K562 (cell line): ENCODE measurements around the gene SNRNP70. TPM values are rescaled to one million over a fixed set of nuclear protein-coding genes. Genes with fewer than 3 reads are reported as not detected.

Experiments used
- ATAC-seq: fragments of 200-7000 bp; cut with Tn5 transposase; 3 replicates; pipeline ENCODE4 v1.9.1; 2020; ENCODE audit warnings: moderate library complexity
- BruUV-seq: library from RNA; stranded (reverse); fragments of 400-500 nt; replicated peaks from 2 replicates; lab custom pipeline; 2021; lab: Mats Ljungman, UMichigan
- CTCF ChIA-PET: fragments of 300-600 bp; formaldehyde crosslinking; extraction: SDS; loops from one replicate; lab custom pipeline; 2021; ENCODE audit warnings: low intra/inter-chr PET ratio; lab: Yijun Ruan, JAX
- POLR2A ChIA-PET: fragments of 300-600, 350-650 bp; sonication (Branson Sonifier 250); formaldehyde crosslinking; extraction: SDS; loops from one replicate; lab custom pipeline; 2021; ENCODE audit warnings: antibody characterized with exemption, inconsistent platforms; lab: Yijun Ruan, JAX
- DNase-seq, 4 experiments: peaks; one replicate each; pipeline versions ENCODE4 v3.0.0 to v3.0.0-alpha.2; 2011 to 2018; ENCODE audit warnings: low spot score in 3 of 4, mixed read lengths in 3 of 4; ENCODE audit errors: extremely low read depth in 1 of 4
- FAIRE-seq: peaks from 2 replicates; lab custom pipeline; 2011; peaks lifted over from hg19 to GRCh38; lab: Jason Lieb, UNC
- H2AFZ ChIP-seq: 2 replicates; pipeline ENCODE4 v1.6.0; 2011; ENCODE audit warnings: low read depth, low read length, control low read depth, inconsistent platforms
- H3K27ac ChIP-seq: fragments of 200-600 bp; 3 replicates; pipeline ENCODE4 v1.8.0; 2011; ENCODE audit warnings: low read depth, mild to moderate bottlenecking, control low read depth, inconsistent platforms, low read length, moderate library complexity, mixed read lengths; ENCODE audit errors: extremely low read depth
- H3K27me3 ChIP-seq, 2 experiments: fragments of 300-600 bp in 1 of 2; 2 replicates in 1 of 2; 3 replicates in 1 of 2; pipeline versions ENCODE4 v1.6.0 to v1.8.0; 2011; ENCODE audit warnings: inconsistent platforms in 2 of 2, low read length in 2 of 2, mild to moderate bottlenecking in 1 of 2, mixed read lengths in 1 of 2, moderate library complexity in 1 of 2; ENCODE audit not compliant: control insufficient read depth in 2 of 2, insufficient read depth in 2 of 2
- H3K36me3 ChIP-seq: fragments of 300-600 bp; 3 replicates; pipeline ENCODE4 v1.8.0; 2011; ENCODE audit warnings: mild to moderate bottlenecking, low read length, inconsistent platforms; ENCODE audit not compliant: control insufficient read depth, insufficient read depth
- H3K4me1 ChIP-seq, 2 experiments: fragments of 200-600 bp in 1 of 2; replicated peaks in 1 of 2; 2 replicates in 1 of 2; 3 replicates in 1 of 2; pipeline versions ENCODE4 v1.5.1 to v1.8.0; 2011; ENCODE audit warnings: inconsistent platforms in 2 of 2, low read length in 2 of 2, mild to moderate bottlenecking in 1 of 2, mixed read lengths in 1 of 2, moderate library complexity in 1 of 2; ENCODE audit not compliant: control insufficient read depth in 2 of 2, insufficient read depth in 2 of 2
- H3K4me2 ChIP-seq: 2 replicates; pipeline ENCODE4 v1.6.1; 2011; ENCODE audit warnings: low read length, control low read depth, inconsistent platforms, mixed read lengths; ENCODE audit not compliant: insufficient read depth
- H3K4me3 ChIP-seq: fragments of 200-600 bp; sonication (generic), shearing (Covaris generic); 2 replicates; pipeline ENCODE4 v1.5.1; 2016; ENCODE audit warnings: control low read depth, inconsistent platforms
- H3K79me2 ChIP-seq: fragments of 200-600 bp; 3 replicates; pipeline ENCODE4 v1.8.0; 2011; ENCODE audit warnings: low read length, inconsistent platforms; ENCODE audit not compliant: control insufficient read depth, insufficient read depth
- H3K9ac ChIP-seq, 2 experiments: 2 replicates each; pipeline versions ENCODE4 v1.6.0 to v1.6.1; 2011; ENCODE audit warnings: low read depth in 2 of 2, low read length in 2 of 2, control low read depth in 1 of 2, inconsistent platforms in 1 of 2, mild to moderate bottlenecking in 1 of 2, mixed read lengths in 1 of 2; ENCODE audit not compliant: insufficient read depth in 1 of 2
- H3K9me1 ChIP-seq: one replicate; pipeline ENCODE4 v1.6.0; 2011; ENCODE audit warnings: inconsistent platforms, mild to moderate bottlenecking, low read length, moderate library complexity; ENCODE audit not compliant: control insufficient read depth, insufficient read depth
- H3K9me3 ChIP-seq: replicated peaks from 2 replicates; pipeline ENCODE4 v1.5.1; 2011; ENCODE audit warnings: low read depth, low read length, inconsistent platforms; ENCODE audit not compliant: control insufficient read depth, insufficient read depth
- H4K20me1 ChIP-seq: replicated peaks from 2 replicates; pipeline ENCODE4 v1.6.1; 2011; ENCODE audit warnings: low read length, inconsistent platforms, mixed read lengths; ENCODE audit not compliant: control insufficient read depth, insufficient read depth
- ARID2 ChIP-seq: fragments of 450-650 bp; IDR thresholded peaks from 2 replicates; pipeline ENCODE4 v1.6.1; 2017; ENCODE audit warnings: antibody characterized with exemption, mild to moderate bottlenecking
- CREB1 ChIP-seq, 2 experiments: sonication (generic) in 1 of 2; formaldehyde crosslinking in 1 of 2; IDR thresholded peaks; 2 replicates each; pipeline versions ENCODE4 v1.6.1 to v1.8.0; 2012 to 2022; ENCODE audit warnings: inconsistent platforms in 1 of 2, mild to moderate bottlenecking in 1 of 2, missing genetic modification reagents in 1 of 2, moderate library complexity in 1 of 2
- ELK1 ChIP-seq: sonication (generic); formaldehyde crosslinking; IDR thresholded peaks from 2 replicates; pipeline ENCODE4 v1.8.1; 2022; ENCODE audit warnings: missing genetic modification reagents
- GABPB1 ChIP-seq: sonication (generic); formaldehyde crosslinking; IDR thresholded peaks from 2 replicates; pipeline ENCODE4 v1.8.0; 2022; ENCODE audit warnings: mild to moderate bottlenecking, missing genetic modification reagents
- KLF13 ChIP-seq: fragments of 450-650 bp; IDR thresholded peaks from 2 replicates; pipeline ENCODE4 v1.6.1; 2016; ENCODE audit warnings: missing genetic modification characterization, low read depth, mild to moderate bottlenecking, missing compliant biosample characterization, moderate library complexity, borderline replicate concordance
- LCOR ChIP-seq: sonication (generic); formaldehyde crosslinking; IDR thresholded peaks from 2 replicates; pipeline ENCODE4 v1.8.0; 2022; ENCODE audit warnings: mild to moderate bottlenecking, missing genetic modification reagents
- MCM2 ChIP-seq: fragments of 450-650 bp; IDR thresholded peaks from 2 replicates; pipeline ENCODE4 v1.6.1; 2017; ENCODE audit warnings: low read depth, mild to moderate bottlenecking
- OTX1 ChIP-seq: fragments of 450-650 bp; formaldehyde crosslinking; IDR thresholded peaks from 2 replicates; pipeline ENCODE4 v1.4.0; 2022; ENCODE audit warnings: mild to moderate bottlenecking
- PKNOX1 ChIP-seq: fragments of 450-650 bp; IDR thresholded peaks from 2 replicates; pipeline ENCODE4 v1.6.1; 2016
- TGIF2 ChIP-seq: sonication (generic); formaldehyde crosslinking; IDR thresholded peaks from 2 replicates; pipeline ENCODE4 v1.8.1; 2022; ENCODE audit warnings: mild to moderate bottlenecking, missing genetic modification reagents, moderate library complexity
- ZNF76 ChIP-seq: fragments of 250-450 bp; sonication (Bioruptor Pico); IDR thresholded peaks from 2 replicates; pipeline ENCODE4 v1.4.0; 2020; ENCODE audit warnings: mild to moderate bottlenecking, moderate library complexity, borderline replicate concordance
- WGBS: fragments of 100-300 bp; shearing (Covaris generic); methylation state at CpG from one replicate; pipeline ENCODE4 v1.1.6; 2016; ENCODE audit warnings: low coverage, mixed read lengths; ENCODE audit not compliant: insufficient coverage; ENCODE audit errors: missing lambda C conversion rate; 5-methylcytosine and 5-hydroxymethylcytosine counted together
- in situ Hi-C: fragments of 300-500 bp; cut with MboI; formaldehyde crosslinking; loops from 4 replicates; pipeline ENCODE4 v1.15.0; 2018; ENCODE audit warnings: inconsistent platforms, mixed read lengths
- intact Hi-C: fragments of 100-400 bp; cut with micrococcal nuclease; formaldehyde crosslinking; loops from 2 replicates; pipeline ENCODE4 v1.14.2; 2022
- polyA plus RNA-seq, 8 experiments: library from polyadenylated mRNA; depleted of rRNA in 4 of 8; stranded (reverse) in 5 of 8; unstranded in 3 of 8; fragments of >200 nt; fragmentation: Nextera tagmentation in 2 of 8; fragmentation: Illumina TruSeq in 1 of 8; extraction: Ambion mirVana in 2 of 8; extraction: Trizol in 1 of 8; gene quantifications; 2 replicates each; pipeline versions ENCODE4 v1.2.1 to v1.2.3, GENCODE V29; 2011 to 2014; ENCODE audit warnings: inconsistent platforms in 1 of 8, missing spikeins in 1 of 8
- total RNA-seq, 7 experiments: library from RNA; depleted of rRNA in 6 of 7; stranded (reverse); fragments of >200 nt in 6 of 7; fragmentation: Illumina TruSeq in 2 of 7; extraction: Trizol in 2 of 7; gene quantifications; 2 replicates each; pipeline versions ENCODE4 v1.2.1 to v1.2.3, GENCODE V29; 2011 to 2021; ENCODE audit warnings: low replicate concordance in 1 of 7
- TF ChIP-seq, protein P1 (sequence below): sonication (generic); formaldehyde crosslinking; IDR thresholded peaks from 2 replicates; pipeline ENCODE4 v1.8.0; 2023; ENCODE audit warnings: missing genetic modification reagents, mild to moderate bottlenecking, borderline replicate concordance

Gene SNRNP70
- total and polyA plus RNA-seq, 9 of the 15 experiments (the other 6 are each of a cell fraction or from before 2014, with no cell fraction given): 2.8 to 496 (median 136) TPM

DNA sequence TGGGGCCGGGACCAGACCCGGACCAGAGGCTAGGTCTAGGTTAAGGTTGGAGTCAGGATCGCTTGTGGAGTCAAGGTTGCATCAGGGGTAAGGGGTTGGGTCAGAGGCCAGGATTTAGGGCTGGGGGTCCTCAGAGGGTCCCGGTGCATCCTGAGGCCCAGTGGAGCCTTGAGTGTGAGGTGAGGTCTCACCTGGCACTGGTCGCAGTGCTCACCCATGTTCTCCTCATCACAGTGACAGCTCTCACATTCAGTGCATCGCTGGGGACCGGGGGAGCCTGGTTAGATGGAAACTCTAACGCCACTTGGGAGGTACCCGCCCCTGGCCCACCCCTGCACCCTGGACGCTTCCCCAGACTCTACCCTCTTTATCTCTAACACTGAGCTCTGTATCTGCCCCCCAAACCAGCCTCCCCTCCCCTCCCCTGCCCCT is 66.9 kb downstream of the SNRNP70 start:
- Histone ChIP-seq H3K4me2 (peak overlapping the region; percentile 99), H3K9ac (peak overlapping the region in 1 of 2 experiments; percentile 81; a peak in 2 of 4 replicates), H4K20me1 (peaks cover 5% of the 10 kb centered on the region; the same call in 1 of the 2 replicates), H3K9me3 (no peaks in the 10 kb centered on the region), H3K27me3 (no peaks in the 10 kb centered on the region), H3K4me3 (peak overlapping the region; percentile 54), H2AFZ (peak overlapping the region; percentile 69; the same call in 1 of the 2 replicates), H3K4me1 (peaks cover 52 to 85% of the 10 kb centered on the region in 2 experiments), H3K79me2 (peaks cover 47% of the 10 kb centered on the region; the same call in 2 of the 3 replicates), H3K9me1 (no peaks in the 10 kb centered on the region), H3K36me3 (no peaks in the 10 kb centered on the region), H3K27ac (no peak overlapping the region)
- DNase-seq: peak in 2 of 4 experiments; percentile 3 to 4
- WGBS: 8% methylated on average over 8 of the region's 10 CpGs
- in situ Hi-C loops: no loop called here
- CTCF ChIA-PET: no interaction called here
- POLR2A ChIA-PET: interaction anchor here (0.7 to 2.0 kb wide), 2 partner anchors 11 to 13 kb away, joined by 3 to 7 read pairs; no protein-coding TSS in a partner anchor
- TF ChIP-seq ARID2 (no peak), ELK1 (CRISPR knock-in tag) (no peak), GABPB1 (CRISPR knock-in tag) (peak; percentile 48; the same call in 1 of the 2 replicates), PKNOX1 (peak; percentile 23; the same call in 1 of the 2 replicates), MCM2 (no peak), LCOR (CRISPR knock-in tag) (0 out of 2 replicates have a peak, but pooled peaks have one; percentile 7), KLF13 (tag) (no peak), OTX1 (CRISPR knock-in tag) (0 out of 2 replicates have a peak, but pooled peaks have one; percentile 1), ZNF76 (CRISPR knock-in tag) (no peak), TGIF2 (CRISPR knock-in tag) (0 out of 2 replicates have a peak, but pooled peaks have one; percentile 39), CREB1 (IDR thresholded peaks at IDR 0.05) (no peak), CREB1 (CRISPR knock-in tag; IDR thresholded peaks at IDR 0.05) (peak; percentile 1; the same call in 1 of the 2 replicates)
- TF ChIP-seq, protein P1, sequence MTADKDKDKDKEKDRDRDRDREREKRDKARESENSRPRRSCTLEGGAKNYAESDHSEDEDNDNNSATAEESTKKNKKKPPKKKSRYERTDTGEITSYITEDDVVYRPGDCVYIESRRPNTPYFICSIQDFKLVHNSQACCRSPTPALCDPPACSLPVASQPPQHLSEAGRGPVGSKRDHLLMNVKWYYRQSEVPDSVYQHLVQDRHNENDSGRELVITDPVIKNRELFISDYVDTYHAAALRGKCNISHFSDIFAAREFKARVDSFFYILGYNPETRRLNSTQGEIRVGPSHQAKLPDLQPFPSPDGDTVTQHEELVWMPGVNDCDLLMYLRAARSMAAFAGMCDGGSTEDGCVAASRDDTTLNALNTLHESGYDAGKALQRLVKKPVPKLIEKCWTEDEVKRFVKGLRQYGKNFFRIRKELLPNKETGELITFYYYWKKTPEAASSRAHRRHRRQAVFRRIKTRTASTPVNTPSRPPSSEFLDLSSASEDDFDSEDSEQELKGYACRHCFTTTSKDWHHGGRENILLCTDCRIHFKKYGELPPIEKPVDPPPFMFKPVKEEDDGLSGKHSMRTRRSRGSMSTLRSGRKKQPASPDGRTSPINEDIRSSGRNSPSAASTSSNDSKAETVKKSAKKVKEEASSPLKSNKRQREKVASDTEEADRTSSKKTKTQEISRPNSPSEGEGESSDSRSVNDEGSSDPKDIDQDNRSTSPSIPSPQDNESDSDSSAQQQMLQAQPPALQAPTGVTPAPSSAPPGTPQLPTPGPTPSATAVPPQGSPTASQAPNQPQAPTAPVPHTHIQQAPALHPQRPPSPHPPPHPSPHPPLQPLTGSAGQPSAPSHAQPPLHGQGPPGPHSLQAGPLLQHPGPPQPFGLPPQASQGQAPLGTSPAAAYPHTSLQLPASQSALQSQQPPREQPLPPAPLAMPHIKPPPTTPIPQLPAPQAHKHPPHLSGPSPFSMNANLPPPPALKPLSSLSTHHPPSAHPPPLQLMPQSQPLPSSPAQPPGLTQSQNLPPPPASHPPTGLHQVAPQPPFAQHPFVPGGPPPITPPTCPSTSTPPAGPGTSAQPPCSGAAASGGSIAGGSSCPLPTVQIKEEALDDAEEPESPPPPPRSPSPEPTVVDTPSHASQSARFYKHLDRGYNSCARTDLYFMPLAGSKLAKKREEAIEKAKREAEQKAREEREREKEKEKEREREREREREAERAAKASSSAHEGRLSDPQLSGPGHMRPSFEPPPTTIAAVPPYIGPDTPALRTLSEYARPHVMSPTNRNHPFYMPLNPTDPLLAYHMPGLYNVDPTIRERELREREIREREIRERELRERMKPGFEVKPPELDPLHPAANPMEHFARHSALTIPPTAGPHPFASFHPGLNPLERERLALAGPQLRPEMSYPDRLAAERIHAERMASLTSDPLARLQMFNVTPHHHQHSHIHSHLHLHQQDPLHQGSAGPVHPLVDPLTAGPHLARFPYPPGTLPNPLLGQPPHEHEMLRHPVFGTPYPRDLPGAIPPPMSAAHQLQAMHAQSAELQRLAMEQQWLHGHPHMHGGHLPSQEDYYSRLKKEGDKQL (CRISPR knock-in tag): peak; percentile 93; the same call in 1 of the 2 replicates
- ATAC-seq: no peak
- no TSS peak for BruUV-seq
- FAIRE-seq: no peak
- intact Hi-C loops: loop anchor here (5.0 to 10.0 kb wide), 3 partner anchors 157 to 820 kb away; partner anchors contain the start of genes GYS1, RUVBL2 and SLC17A7
